Parathyroid adenoma (tissue), 2 donors: ENCODE data around the gene STARD13.

ENCODE experiments used
- H2AFZ ChIP-seq: fragments of 300-600 bp; sonication (generic); one replicate; pipeline ENCODE4 v1.7.0; 2017; ENCODE audit warnings: antibody characterized with exemption, mild to moderate bottlenecking
- H3K27ac ChIP-seq: fragments of 300-600 bp; sonication (generic); one replicate; pipeline ENCODE4 v1.7.0; 2017
- H3K27me3 ChIP-seq: fragments of 300-600 bp; sonication (generic); one replicate; pipeline ENCODE4 v1.7.0; 2017; ENCODE audit warnings: low read length; ENCODE audit not compliant: control insufficient read depth, insufficient read depth
- H3K36me3 ChIP-seq: fragments of 300-600 bp; sonication (generic); one replicate; pipeline ENCODE4 v1.7.0; 2017; ENCODE audit warnings: low read length; ENCODE audit not compliant: control insufficient read depth, insufficient read depth
- H3K4me1 ChIP-seq: fragments of 300-600 bp; sonication (generic); one replicate; pipeline ENCODE4 v1.7.0; 2017; ENCODE audit warnings: control low read depth
- H3K4me2 ChIP-seq: fragments of 300-600 bp; sonication (generic); one replicate; pipeline ENCODE4 v1.7.0; 2017; ENCODE audit warnings: low read length
- H3K4me3 ChIP-seq: fragments of 300-600 bp; sonication (generic); one replicate; pipeline ENCODE4 v1.7.0; 2017; ENCODE audit warnings: low read depth, low read length
- H3K79me2 ChIP-seq: fragments of 300-600 bp; sonication (generic); one replicate; pipeline ENCODE4 v1.7.0; 2017; ENCODE audit warnings: control low read depth
- H3K9ac ChIP-seq: fragments of 300-600 bp; sonication (generic); one replicate; pipeline ENCODE4 v1.7.0; 2017; ENCODE audit warnings: mild to moderate bottlenecking
- H3K9me3 ChIP-seq: fragments of 300-600 bp; sonication (generic); one replicate; pipeline ENCODE4 v1.7.0; 2017; ENCODE audit warnings: low read length; ENCODE audit not compliant: control insufficient read depth
- CTCF ChIP-seq: fragments of 300-600 bp; sonication (generic); IDR thresholded peaks from one replicate; pipeline ENCODE4 v1.7.0; 2017; ENCODE audit warnings: antibody characterized with exemption, mild to moderate bottlenecking
- donor health status: primary hyperparathyroidism.

Gene STARD13

GRCh38 chr13:33129094-33129832 lies 156.3 kb downstream of the STARD13 start:
- no peak overlapping the region for H3K4me2 ChIP-seq
- no peaks in the 10 kb centered on the region for H3K4me1 ChIP-seq
- H3K27ac ChIP-seq = no peak overlapping the region
- H3K36me3 ChIP-seq = no peaks in the 10 kb centered on the region
- no peak overlapping the region for H3K9ac ChIP-seq
- H2AFZ ChIP-seq = no peak overlapping the region
- no peak for TF ChIP-seq CTCF
- no peak overlapping the region for H3K4me3 ChIP-seq
- H3K9me3 ChIP-seq = no peaks in the 10 kb centered on the region
- H3K27me3 ChIP-seq = no peaks in the 10 kb centered on the region
- no peaks in the 10 kb centered on the region for H3K79me2 ChIP-seq

- Histone ChIP-seq H3K4me3 (no peak overlapping the region), H3K79me2 (no peaks in the 10 kb centered on the region), H3K4me2 (no peak overlapping the region), H3K27me3 (no peaks in the 10 kb centered on the region), H3K9me3 (no peaks in the 10 kb centered on the region), H3K4me1 (no peaks in the 10 kb centered on the region), H3K9ac (no peak overlapping the region), H3K27ac (no peak overlapping the region), H3K36me3 (no peaks in the 10 kb centered on the region), H2AFZ (no peak overlapping the region)
- TF ChIP-seq CTCF = no peak
Observed at GRCh38 chr13:33128134-33128533, 157.4 kb downstream of the STARD13 start.

- no peak for TF ChIP-seq CTCF
- Histone ChIP-seq H3K9me3 (no peaks in the 10 kb centered on the region), H3K36me3 (no peaks in the 10 kb centered on the region), H2AFZ (no peak overlapping the region), H3K27me3 (no peaks in the 10 kb centered on the region), H3K4me3 (no peak overlapping the region), H3K4me1 (no peaks in the 10 kb centered on the region), H3K9ac (no peak overlapping the region), H3K27ac (no peak overlapping the region), H3K79me2 (no peaks in the 10 kb centered on the region), H3K4me2 (no peak overlapping the region)
Observed at GRCh38 chr13:33127009-33127551, 158.5 kb downstream of the STARD13 start.

GRCh38 chr13:33125821-33126570 lies 159.6 kb downstream of the STARD13 start:
- H3K27ac ChIP-seq = peak overlapping the region; percentile 19
- no peaks in the 10 kb centered on the region for H3K27me3 ChIP-seq
- no peaks in the 10 kb centered on the region for H3K4me1 ChIP-seq
- no peak overlapping the region for H3K4me3 ChIP-seq
- no peak overlapping the region for H3K9ac ChIP-seq
- no peak overlapping the region for H2AFZ ChIP-seq
- TF ChIP-seq CTCF = no peak
- H3K79me2 ChIP-seq = no peaks in the 10 kb centered on the region
- no peaks in the 10 kb centered on the region for H3K9me3 ChIP-seq
- H3K36me3 ChIP-seq = no peaks in the 10 kb centered on the region
- H3K4me2 ChIP-seq = no peak overlapping the region
